ENCODE measurements around the gene MCC. TPM values are rescaled to one million over a fixed set of nuclear protein-coding genes. Genes with fewer than 3 reads are reported as not detected.

The MCC gene
- total RNA-seq, 4 donors from 2014 or later, result 1.2 to 133 (median 8.5) TPM

DNA sequence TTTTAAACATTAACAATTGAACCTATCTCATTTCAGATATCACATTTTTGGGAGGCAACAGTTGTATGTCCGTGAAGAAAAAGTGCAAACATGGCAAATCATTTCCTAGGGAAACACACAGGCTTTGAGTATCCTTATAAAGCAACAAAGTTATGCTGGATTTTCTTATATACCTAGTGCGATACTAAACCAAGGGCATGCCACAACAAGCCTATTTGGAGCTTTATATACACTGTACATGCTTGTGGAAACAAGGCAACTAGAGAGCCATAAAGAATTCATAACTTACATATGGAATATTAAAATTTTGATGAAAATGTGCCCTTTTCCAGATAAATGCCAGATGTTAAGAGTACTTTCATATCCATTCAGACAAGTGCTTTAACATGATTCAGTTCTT, 320.3 kb downstream of the MCC start:
- no peaks in the 10 kb centered on the region for H3K36me3 ChIP-seq
- H3K27ac ChIP-seq, result no peak overlapping the region
- no peak overlapping the region for H3K4me3 ChIP-seq
- no peak for TF ChIP-seq POLR2A (IDR thresholded peaks at IDR 0.05)
- TF ChIP-seq, protein P1, sequence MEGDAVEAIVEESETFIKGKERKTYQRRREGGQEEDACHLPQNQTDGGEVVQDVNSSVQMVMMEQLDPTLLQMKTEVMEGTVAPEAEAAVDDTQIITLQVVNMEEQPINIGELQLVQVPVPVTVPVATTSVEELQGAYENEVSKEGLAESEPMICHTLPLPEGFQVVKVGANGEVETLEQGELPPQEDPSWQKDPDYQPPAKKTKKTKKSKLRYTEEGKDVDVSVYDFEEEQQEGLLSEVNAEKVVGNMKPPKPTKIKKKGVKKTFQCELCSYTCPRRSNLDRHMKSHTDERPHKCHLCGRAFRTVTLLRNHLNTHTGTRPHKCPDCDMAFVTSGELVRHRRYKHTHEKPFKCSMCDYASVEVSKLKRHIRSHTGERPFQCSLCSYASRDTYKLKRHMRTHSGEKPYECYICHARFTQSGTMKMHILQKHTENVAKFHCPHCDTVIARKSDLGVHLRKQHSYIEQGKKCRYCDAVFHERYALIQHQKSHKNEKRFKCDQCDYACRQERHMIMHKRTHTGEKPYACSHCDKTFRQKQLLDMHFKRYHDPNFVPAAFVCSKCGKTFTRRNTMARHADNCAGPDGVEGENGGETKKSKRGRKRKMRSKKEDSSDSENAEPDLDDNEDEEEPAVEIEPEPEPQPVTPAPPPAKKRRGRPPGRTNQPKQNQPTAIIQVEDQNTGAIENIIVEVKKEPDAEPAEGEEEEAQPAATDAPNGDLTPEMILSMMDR (IDR thresholded peaks at IDR 0.05), result no peak
- no peak for DNase-seq
- no peaks in the 10 kb centered on the region for H3K4me1 ChIP-seq
- H3K9me3 ChIP-seq, result no peaks in the 10 kb centered on the region
- H3K27me3 ChIP-seq, result no peaks in the 10 kb centered on the region

DNA sequence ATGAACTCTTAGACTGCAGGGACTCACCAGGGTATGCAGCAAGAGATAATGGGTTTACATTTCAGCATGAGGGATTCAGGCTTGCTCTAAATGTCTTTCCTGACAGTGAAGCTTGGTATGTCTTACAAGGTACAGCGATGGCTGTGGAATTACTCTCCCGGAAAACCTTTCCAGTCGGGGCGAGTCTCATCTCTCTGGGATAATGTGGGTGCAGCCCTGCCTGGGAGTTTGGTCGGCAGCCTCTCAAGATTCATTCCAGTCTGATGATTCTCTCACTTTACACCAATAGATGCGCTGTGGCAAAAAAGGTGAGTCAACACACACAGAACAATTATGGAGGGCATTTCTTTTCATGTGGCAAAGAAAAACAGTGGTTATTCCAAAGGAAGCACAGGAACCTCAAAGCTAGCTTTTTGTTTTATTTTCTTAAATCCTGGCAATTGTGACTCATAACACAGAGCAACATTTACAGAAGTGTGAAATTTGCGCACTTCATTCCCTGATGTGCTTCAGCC, 321.3 kb downstream of the MCC start:
- Histone ChIP-seq H3K36me3 (no peaks in the 10 kb centered on the region), H3K4me1 (no peaks in the 10 kb centered on the region), H3K4me3 (no peak overlapping the region), H3K27ac (no peak overlapping the region), H3K9me3 (no peaks in the 10 kb centered on the region), H3K27me3 (no peaks in the 10 kb centered on the region)
- TF ChIP-seq POLR2A (IDR thresholded peaks at IDR 0.05), result no peak
- no peak for DNase-seq

DNA sequence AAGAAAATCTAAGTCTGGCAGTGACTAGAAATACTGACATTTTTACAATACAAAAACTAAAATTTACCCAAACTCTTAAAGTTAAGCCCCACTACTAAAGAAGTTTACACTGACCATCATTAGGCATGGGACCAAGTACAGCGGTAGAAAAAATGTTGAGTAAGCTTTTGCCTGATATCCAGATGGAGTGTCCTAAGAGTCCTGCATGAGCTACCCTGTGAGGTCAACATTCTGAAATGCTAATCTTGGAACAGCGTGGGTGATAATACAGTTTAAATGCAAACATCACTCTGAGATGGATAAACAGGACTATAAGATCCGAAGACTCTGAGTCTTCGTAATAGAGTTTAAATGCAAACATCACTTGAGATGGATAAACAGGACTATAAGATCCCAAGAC, 322.0 kb downstream of the MCC start:
- Histone ChIP-seq H3K4me3 (no peak overlapping the region), H3K4me1 (no peaks in the 10 kb centered on the region), H3K36me3 (no peaks in the 10 kb centered on the region), H3K9me3 (no peaks in the 10 kb centered on the region), H3K27ac (no peak overlapping the region), H3K27me3 (no peaks in the 10 kb centered on the region)
- TF ChIP-seq, protein P1 (IDR thresholded peaks at IDR 0.05), result no peak
- no peak for TF ChIP-seq POLR2A (IDR thresholded peaks at IDR 0.05)
- DNase-seq, result no peak

DNA sequence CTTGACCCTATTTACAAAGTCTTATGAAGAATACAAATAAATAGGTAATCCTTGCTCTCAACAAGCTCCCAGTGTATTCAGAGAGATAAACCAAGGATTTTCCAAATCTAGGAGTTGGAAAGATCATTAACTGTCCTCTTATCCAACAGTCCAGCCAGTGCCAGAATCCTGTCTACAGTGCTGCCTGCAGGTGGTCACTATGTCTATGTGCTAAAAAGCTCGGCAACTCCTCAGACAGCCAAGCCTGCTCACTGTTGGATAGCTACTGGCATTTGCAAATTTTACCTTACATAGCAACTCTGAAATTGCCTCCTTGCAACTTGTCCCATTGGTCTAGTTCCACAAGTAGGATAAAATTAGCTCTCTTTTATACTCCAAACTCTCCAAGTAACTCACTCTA, 324.2 kb downstream of the MCC start:
- no peaks in the 10 kb centered on the region for H3K9me3 ChIP-seq
- H3K36me3 ChIP-seq, result no peaks in the 10 kb centered on the region
- no peak overlapping the region for H3K27ac ChIP-seq
- no peaks in the 10 kb centered on the region for H3K4me1 ChIP-seq
- H3K27me3 ChIP-seq, result no peaks in the 10 kb centered on the region
- no peak overlapping the region for H3K4me3 ChIP-seq
- TF ChIP-seq, protein P1 (IDR thresholded peaks at IDR 0.05), result no peak
- no peak for TF ChIP-seq POLR2A (IDR thresholded peaks at IDR 0.05)
- DNase-seq, result no peak

DNA sequence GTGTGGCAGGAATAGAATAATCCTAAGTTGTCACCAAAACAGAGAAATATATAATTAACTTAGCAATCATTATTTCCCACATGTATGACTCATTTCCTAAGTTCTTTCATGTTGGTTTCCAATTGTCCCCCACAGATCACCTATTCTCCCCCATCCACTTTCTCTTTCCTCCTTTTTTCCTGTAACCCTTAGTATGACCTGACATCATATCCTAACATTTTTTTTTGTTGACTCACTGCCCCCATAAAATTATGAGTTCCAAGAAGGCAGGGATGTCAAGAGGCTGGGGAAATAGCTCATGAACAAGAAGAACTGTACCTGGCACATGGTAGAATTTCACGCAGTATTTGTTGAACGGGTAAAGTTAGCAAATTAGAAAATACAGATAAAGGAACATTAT, 324.9 kb downstream of the MCC start:
- Histone ChIP-seq H3K9me3 (no peaks in the 10 kb centered on the region), H3K4me3 (no peak overlapping the region), H3K27ac (no peak overlapping the region), H3K36me3 (no peaks in the 10 kb centered on the region), H3K4me1 (no peaks in the 10 kb centered on the region), H3K27me3 (no peaks in the 10 kb centered on the region)
- DNase-seq, result no peak
- no peak for TF ChIP-seq POLR2A (IDR thresholded peaks at IDR 0.05)
- TF ChIP-seq, protein P1 (IDR thresholded peaks at IDR 0.05), result no peak

DNA sequence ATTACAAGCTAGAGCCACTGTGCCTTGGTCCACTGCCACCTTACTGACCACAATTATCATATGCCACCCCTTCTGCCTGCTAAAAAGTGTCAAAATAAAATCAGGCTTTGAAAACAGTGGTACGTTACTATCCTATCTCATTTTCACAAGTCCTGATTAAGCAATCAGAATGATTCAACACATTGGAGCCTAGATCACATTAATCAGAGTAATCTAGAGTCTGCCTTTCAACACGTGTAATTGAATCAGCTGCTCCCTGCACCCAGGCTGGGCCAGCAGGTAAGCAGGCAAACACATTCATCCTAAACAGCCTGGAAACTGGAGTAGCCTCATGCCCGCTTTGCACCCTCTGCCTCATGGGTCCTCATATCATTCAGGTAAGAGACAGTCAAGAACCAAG, 325.5 kb downstream of the MCC start:
- Histone ChIP-seq H3K4me1 (no peaks in the 10 kb centered on the region), H3K27me3 (no peaks in the 10 kb centered on the region), H3K36me3 (no peaks in the 10 kb centered on the region), H3K9me3 (no peaks in the 10 kb centered on the region), H3K4me3 (no peak overlapping the region), H3K27ac (no peak overlapping the region)
- TF ChIP-seq, protein P1 (IDR thresholded peaks at IDR 0.05), result no peak
- TF ChIP-seq POLR2A (IDR thresholded peaks at IDR 0.05), result no peak
- no peak for DNase-seq
